ENCODE results near the gene INMT. TPM values are rescaled to one million over a fixed set of nuclear protein-coding genes. Genes with fewer than 3 reads are reported as not detected.

Gene INMT
- total RNA-seq, 2 experiments from 2014 or later: 0.32 TPM; not detected in 1

- no peaks in the 10 kb centered on the region for H3K4me1 ChIP-seq (ENCODE audit: insufficient read depth, low read length, poor library complexity, severe bottlenecking)
- intact Hi-C loops (cut with micrococcal nuclease; ENCODE audit: unreplicated experiment): no loop called here
- no peaks in the 10 kb centered on the region for H3K9me3 ChIP-seq (ENCODE audit: low read length)
- H3K9me2 ChIP-seq (ENCODE audit: insufficient read depth, low read length): no peaks in the 10 kb centered on the region
- H3K4me3 ChIP-seq (ENCODE audit: low read depth, low read length, poor library complexity, severe bottlenecking): peak overlapping the region; percentile 28
- no peaks in the 10 kb centered on the region for H4K20me1 ChIP-seq (ENCODE audit: insufficient read depth, low read length)
- H3K36me3 ChIP-seq (ENCODE audit: insufficient read depth, low read length): no peaks in the 10 kb centered on the region
- DNase-seq (ENCODE audit: low spot score): no peak
- H2AFZ ChIP-seq (ENCODE audit: low read length): peak overlapping the region; percentile 33; the same call in 1 of the 2 replicates
- H3K4me2 ChIP-seq (ENCODE audit: low read length): peak overlapping the region; percentile 63; the same call in 1 of the 2 replicates
- H3K27ac ChIP-seq (ENCODE audit: low read depth, low read length, poor library complexity, severe bottlenecking): no peak overlapping the region
- ChIA-PET CTCF (ENCODE audit: unreplicated experiment) (interaction anchor here (0.6 to 0.9 kb wide), 2 partner anchors 28 to 197 kb away, joined by 3 read pairs; no protein-coding TSS in a partner anchor), POLR2A (no interaction called here)
- BruUV-seq (replicated peaks): no TSS peak
- no peaks in the 10 kb centered on the region for H3K79me2 ChIP-seq (ENCODE audit: insufficient read depth, low read depth, low read length)
- TF ChIP-seq EZH2phosphoT487 (IDR thresholded peaks at IDR 0.05; ENCODE audit: borderline replicate concordance, low read depth, low read length): no peak
- no peak for TF ChIP-seq CTCF (conservative IDR thresholded peaks at IDR 0.05; ENCODE audit: low read length)
Measured at GRCh38 chr7:30771880-30772425, 20.0 kb downstream of the INMT start.

DNA sequence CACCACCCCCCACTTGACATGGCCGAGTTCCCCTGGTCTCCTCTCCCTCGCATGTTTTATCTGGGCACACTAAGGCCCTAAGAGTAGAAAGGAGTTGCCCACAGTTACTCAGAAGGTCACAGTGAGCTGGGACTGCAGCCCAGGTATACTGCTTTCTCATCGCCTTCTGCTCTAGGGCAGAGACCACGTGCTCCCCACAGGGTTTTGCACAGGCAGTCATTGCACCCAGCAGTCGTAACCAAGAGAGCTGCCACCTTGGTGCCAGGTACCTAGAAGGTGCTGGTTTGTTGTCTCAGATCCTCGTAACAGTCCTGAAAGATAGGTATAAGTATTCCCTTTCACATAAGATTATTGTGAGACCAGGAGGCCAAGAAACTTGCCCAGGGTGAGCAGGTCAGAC is 21.0 kb downstream of the INMT start:
- Histone ChIP-seq H2AFZ (ENCODE audit: low read length) (no peak overlapping the region), H3K4me2 (ENCODE audit: low read length) (no peak overlapping the region), H3K36me3 (ENCODE audit: insufficient read depth, low read length) (no peaks in the 10 kb centered on the region), H3K27ac (ENCODE audit: low read depth, low read length, poor library complexity, severe bottlenecking) (no peak overlapping the region), H4K20me1 (ENCODE audit: insufficient read depth, low read length) (no peaks in the 10 kb centered on the region), H3K4me1 (ENCODE audit: insufficient read depth, low read length, poor library complexity, severe bottlenecking) (no peaks in the 10 kb centered on the region), H3K79me2 (ENCODE audit: insufficient read depth, low read depth, low read length) (no peaks in the 10 kb centered on the region), H3K4me3 (ENCODE audit: low read depth, low read length, poor library complexity, severe bottlenecking) (no peak overlapping the region), H3K9me3 (ENCODE audit: low read length) (no peaks in the 10 kb centered on the region), H3K9me2 (ENCODE audit: insufficient read depth, low read length) (no peaks in the 10 kb centered on the region)
- ChIA-PET POLR2A (interaction anchor here (1.6 kb wide), 1 partner anchor 11 kb away, joined by 5 read pairs; no protein-coding TSS in a partner anchor), CTCF (ENCODE audit: unreplicated experiment) (interaction anchor here (0.9 kb wide), 1 partner anchor 195 kb away, joined by 3 read pairs; no protein-coding TSS in a partner anchor)
- TF ChIP-seq EZH2phosphoT487 (IDR thresholded peaks at IDR 0.05; ENCODE audit: borderline replicate concordance, low read depth, low read length) (no peak), CTCF (conservative IDR thresholded peaks at IDR 0.05; ENCODE audit: low read length) (no peak)
- DNase-seq (ENCODE audit: low spot score): no peak
- BruUV-seq (replicated peaks): no TSS peak
- intact Hi-C loops (cut with micrococcal nuclease; ENCODE audit: unreplicated experiment): no loop called here

GRCh38 chr7:30775992-30776391 is 24.1 kb downstream of the INMT start:
- no peak for DNase-seq (ENCODE audit: low spot score)
- Histone ChIP-seq H3K4me2 (ENCODE audit: low read length) (no peak overlapping the region), H3K27ac (ENCODE audit: low read depth, low read length, poor library complexity, severe bottlenecking) (no peak overlapping the region), H3K9me3 (ENCODE audit: low read length) (no peaks in the 10 kb centered on the region), H3K79me2 (ENCODE audit: insufficient read depth, low read depth, low read length) (no peaks in the 10 kb centered on the region), H3K9me2 (ENCODE audit: insufficient read depth, low read length) (no peaks in the 10 kb centered on the region), H3K4me3 (ENCODE audit: low read depth, low read length, poor library complexity, severe bottlenecking) (no peak overlapping the region), H2AFZ (ENCODE audit: low read length) (no peak overlapping the region), H3K4me1 (ENCODE audit: insufficient read depth, low read length, poor library complexity, severe bottlenecking) (no peaks in the 10 kb centered on the region), H3K36me3 (ENCODE audit: insufficient read depth, low read length) (no peaks in the 10 kb centered on the region), H4K20me1 (ENCODE audit: insufficient read depth, low read length) (no peaks in the 10 kb centered on the region)
- ChIA-PET POLR2A (no interaction called here), CTCF (ENCODE audit: unreplicated experiment) (no interaction called here)
- no TSS peak for BruUV-seq (replicated peaks)
- intact Hi-C loops (cut with micrococcal nuclease; ENCODE audit: unreplicated experiment): no loop called here
- TF ChIP-seq EZH2phosphoT487 (IDR thresholded peaks at IDR 0.05; ENCODE audit: borderline replicate concordance, low read depth, low read length) (no peak), CTCF (conservative IDR thresholded peaks at IDR 0.05; ENCODE audit: low read length) (no peak)
